Measurements from ENCODE around the gene RPS25. TPM values are rescaled to one million over a fixed set of nuclear protein-coding genes. Genes with fewer than 3 reads are reported as not detected.

The RPS25 gene
- total and polyA plus RNA-seq, 10 of the 15 experiments (the other 5 are each of a cell fraction or from before 2014, with no cell fraction given): 886 to 3,746 (median 3,066) TPM

DNA sequence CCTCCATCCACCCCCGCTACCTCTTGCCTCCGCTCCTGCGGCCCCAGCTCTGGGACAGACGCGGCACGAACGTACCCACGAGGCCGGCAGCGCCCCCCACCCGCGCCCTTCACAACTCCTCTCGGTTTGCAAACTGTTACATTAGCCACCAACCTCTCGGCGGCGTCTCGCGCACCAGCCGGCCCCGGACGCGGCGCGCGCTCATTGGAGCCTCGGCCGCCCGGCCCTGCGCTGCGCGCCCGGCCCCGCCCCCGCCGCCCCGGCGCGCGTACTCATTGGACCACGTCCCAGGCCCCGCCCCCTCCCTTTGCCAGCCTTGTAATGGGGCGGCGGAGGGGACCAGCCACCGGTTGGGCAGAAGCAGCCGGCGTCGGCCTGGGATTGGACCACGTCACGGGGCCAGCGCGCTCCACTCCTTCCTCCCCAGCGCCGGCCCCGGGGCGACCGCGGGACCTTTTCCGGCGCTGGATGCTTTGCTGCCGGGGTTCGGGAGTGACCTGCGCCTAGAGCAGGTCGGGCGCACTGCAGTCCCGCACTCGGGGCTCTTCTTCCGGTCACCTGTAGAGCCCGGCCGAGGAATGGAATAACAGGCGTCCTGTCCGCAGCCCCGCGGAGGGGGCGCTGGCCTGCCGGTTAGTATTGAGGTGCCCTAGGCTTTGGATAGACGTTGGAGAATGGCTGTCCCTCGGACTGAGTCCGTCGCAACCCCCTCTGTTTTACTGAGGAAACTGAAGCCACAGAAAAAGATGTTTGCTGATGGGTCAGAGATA lies 39.0 kb upstream of the RPS25 start, which contains the start of gene HYOU1 (continued):
- TF ChIP-seq, protein P1, sequence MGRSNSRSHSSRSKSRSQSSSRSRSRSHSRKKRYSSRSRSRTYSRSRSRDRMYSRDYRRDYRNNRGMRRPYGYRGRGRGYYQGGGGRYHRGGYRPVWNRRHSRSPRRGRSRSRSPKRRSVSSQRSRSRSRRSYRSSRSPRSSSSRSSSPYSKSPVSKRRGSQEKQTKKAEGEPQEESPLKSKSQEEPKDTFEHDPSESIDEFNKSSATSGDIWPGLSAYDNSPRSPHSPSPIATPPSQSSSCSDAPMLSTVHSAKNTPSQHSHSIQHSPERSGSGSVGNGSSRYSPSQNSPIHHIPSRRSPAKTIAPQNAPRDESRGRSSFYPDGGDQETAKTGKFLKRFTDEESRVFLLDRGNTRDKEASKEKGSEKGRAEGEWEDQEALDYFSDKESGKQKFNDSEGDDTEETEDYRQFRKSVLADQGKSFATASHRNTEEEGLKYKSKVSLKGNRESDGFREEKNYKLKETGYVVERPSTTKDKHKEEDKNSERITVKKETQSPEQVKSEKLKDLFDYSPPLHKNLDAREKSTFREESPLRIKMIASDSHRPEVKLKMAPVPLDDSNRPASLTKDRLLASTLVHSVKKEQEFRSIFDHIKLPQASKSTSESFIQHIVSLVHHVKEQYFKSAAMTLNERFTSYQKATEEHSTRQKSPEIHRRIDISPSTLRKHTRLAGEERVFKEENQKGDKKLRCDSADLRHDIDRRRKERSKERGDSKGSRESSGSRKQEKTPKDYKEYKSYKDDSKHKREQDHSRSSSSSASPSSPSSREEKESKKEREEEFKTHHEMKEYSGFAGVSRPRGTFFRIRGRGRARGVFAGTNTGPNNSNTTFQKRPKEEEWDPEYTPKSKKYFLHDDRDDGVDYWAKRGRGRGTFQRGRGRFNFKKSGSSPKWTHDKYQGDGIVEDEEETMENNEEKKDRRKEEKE (IDR thresholded peaks at IDR 0.05): peak; percentile 73; the same call in 1 of the 2 replicates
- TF ChIP-seq SP1 (IDR thresholded peaks at IDR 0.05; ENCODE audit: low read depth, low read length) (peak; percentile 66), NR2F1 (conservative IDR thresholded peaks at IDR 0.05) (peak; percentile 78), KLF5 (IDR thresholded peaks at IDR 0.05; ENCODE audit: partially characterized antibody) (peak; percentile 72), BHLHE40 (IDR thresholded peaks at IDR 0.05; ENCODE audit: borderline replicate concordance in 1 of 2, low read depth in 2 of 2, low read length in 1 of 2) (peak in 1 of 2 experiments; percentile 74; a peak in 2 of 4 replicates), TCF12 (IDR thresholded peaks at IDR 0.05; ENCODE audit: low read depth, low read length) (0 out of 2 replicates have a peak, but pooled peaks have one; percentile 35), SMARCA5 (IDR thresholded peaks at IDR 0.05) (peak; percentile 55), RELA (IDR thresholded peaks at IDR 0.05; ENCODE audit: borderline replicate concordance, partially characterized antibody) (peak; percentile 52), GABPA (IDR thresholded peaks at IDR 0.05; ENCODE audit: low read depth) (no peak), ZNF207 (IDR thresholded peaks at IDR 0.05; ENCODE audit: borderline replicate concordance) (no peak), CBX5 (IDR thresholded peaks at IDR 0.05; ENCODE audit: low read depth) (0 out of 2 replicates have a peak, but pooled peaks have one; percentile 12), POLR2A (IDR thresholded peaks at IDR 0.05; ENCODE audit: low read depth, low read length) (peak; percentile 88), CHD1 (IDR thresholded peaks at IDR 0.05; ENCODE audit: low read depth, low read length) (0 out of 2 replicates have a peak, but pooled peaks have one; percentile 38), ZZZ3 (IDR thresholded peaks at IDR 0.05; ENCODE audit: control insufficient read depth, insufficient read length, low read depth) (no peak), SREBF1 (IDR thresholded peaks at IDR 0.05; ENCODE audit: low read length) (no peak), PML (IDR thresholded peaks at IDR 0.05; ENCODE audit: low read length) (peak; percentile 87)
- TF ChIP-seq, protein P2, sequence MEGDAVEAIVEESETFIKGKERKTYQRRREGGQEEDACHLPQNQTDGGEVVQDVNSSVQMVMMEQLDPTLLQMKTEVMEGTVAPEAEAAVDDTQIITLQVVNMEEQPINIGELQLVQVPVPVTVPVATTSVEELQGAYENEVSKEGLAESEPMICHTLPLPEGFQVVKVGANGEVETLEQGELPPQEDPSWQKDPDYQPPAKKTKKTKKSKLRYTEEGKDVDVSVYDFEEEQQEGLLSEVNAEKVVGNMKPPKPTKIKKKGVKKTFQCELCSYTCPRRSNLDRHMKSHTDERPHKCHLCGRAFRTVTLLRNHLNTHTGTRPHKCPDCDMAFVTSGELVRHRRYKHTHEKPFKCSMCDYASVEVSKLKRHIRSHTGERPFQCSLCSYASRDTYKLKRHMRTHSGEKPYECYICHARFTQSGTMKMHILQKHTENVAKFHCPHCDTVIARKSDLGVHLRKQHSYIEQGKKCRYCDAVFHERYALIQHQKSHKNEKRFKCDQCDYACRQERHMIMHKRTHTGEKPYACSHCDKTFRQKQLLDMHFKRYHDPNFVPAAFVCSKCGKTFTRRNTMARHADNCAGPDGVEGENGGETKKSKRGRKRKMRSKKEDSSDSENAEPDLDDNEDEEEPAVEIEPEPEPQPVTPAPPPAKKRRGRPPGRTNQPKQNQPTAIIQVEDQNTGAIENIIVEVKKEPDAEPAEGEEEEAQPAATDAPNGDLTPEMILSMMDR (IDR thresholded peaks at IDR 0.05 in 2 of 3, conservative IDR thresholded peaks at IDR 0.05 in 1 of 3; ENCODE audit: control insufficient read depth in 2 of 3, extremely low read depth in 1 of 3, insufficient read depth in 1 of 3, low read depth in 3 of 3, low read length in 3 of 3): peak; percentile 17 to 26 (median 22); a peak in 2 of 6 replicates
- TF ChIP-seq, protein P3, sequence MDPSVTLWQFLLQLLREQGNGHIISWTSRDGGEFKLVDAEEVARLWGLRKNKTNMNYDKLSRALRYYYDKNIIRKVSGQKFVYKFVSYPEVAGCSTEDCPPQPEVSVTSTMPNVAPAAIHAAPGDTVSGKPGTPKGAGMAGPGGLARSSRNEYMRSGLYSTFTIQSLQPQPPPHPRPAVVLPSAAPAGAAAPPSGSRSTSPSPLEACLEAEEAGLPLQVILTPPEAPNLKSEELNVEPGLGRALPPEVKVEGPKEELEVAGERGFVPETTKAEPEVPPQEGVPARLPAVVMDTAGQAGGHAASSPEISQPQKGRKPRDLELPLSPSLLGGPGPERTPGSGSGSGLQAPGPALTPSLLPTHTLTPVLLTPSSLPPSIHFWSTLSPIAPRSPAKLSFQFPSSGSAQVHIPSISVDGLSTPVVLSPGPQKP (IDR thresholded peaks at IDR 0.05; ENCODE audit: low read depth, low read length): peak; percentile 34; the same call in 1 of the 2 replicates
- TF ChIP-seq, protein P4, sequence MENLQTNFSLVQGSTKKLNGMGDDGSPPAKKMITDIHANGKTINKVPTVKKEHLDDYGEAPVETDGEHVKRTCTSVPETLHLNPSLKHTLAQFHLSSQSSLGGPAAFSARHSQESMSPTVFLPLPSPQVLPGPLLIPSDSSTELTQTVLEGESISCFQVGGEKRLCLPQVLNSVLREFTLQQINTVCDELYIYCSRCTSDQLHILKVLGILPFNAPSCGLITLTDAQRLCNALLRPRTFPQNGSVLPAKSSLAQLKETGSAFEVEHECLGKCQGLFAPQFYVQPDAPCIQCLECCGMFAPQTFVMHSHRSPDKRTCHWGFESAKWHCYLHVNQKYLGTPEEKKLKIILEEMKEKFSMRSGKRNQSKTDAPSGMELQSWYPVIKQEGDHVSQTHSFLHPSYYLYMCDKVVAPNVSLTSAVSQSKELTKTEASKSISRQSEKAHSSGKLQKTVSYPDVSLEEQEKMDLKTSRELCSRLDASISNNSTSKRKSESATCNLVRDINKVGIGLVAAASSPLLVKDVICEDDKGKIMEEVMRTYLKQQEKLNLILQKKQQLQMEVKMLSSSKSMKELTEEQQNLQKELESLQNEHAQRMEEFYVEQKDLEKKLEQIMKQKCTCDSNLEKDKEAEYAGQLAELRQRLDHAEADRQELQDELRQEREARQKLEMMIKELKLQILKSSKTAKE (IDR thresholded peaks at IDR 0.05; ENCODE audit: low read depth, poor library complexity, severe bottlenecking): no peak
- TF ChIP-seq, protein P5, sequence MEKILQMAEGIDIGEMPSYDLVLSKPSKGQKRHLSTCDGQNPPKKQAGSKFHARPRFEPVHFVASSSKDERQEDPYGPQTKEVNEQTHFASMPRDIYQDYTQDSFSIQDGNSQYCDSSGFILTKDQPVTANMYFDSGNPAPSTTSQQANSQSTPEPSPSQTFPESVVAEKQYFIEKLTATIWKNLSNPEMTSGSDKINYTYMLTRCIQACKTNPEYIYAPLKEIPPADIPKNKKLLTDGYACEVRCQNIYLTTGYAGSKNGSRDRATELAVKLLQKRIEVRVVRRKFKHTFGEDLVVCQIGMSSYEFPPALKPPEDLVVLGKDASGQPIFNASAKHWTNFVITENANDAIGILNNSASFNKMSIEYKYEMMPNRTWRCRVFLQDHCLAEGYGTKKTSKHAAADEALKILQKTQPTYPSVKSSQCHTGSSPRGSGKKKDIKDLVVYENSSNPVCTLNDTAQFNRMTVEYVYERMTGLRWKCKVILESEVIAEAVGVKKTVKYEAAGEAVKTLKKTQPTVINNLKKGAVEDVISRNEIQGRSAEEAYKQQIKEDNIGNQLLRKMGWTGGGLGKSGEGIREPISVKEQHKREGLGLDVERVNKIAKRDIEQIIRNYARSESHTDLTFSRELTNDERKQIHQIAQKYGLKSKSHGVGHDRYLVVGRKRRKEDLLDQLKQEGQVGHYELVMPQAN (conservative IDR thresholded peaks at IDR 0.05): peak; percentile 60
